GM21423 (cell line): ENCODE measurements around the gene CABLES2.

ENCODE experiments used
- ATAC-seq: cut with Tn5 transposase; IDR thresholded peaks from one replicate; pipeline ENCODE4 v1.9.1; 2021; ENCODE audit warnings: mild to moderate bottlenecking, moderate library complexity; ENCODE audit not compliant: unreplicated experiment

CABLES2 gene

DNA sequence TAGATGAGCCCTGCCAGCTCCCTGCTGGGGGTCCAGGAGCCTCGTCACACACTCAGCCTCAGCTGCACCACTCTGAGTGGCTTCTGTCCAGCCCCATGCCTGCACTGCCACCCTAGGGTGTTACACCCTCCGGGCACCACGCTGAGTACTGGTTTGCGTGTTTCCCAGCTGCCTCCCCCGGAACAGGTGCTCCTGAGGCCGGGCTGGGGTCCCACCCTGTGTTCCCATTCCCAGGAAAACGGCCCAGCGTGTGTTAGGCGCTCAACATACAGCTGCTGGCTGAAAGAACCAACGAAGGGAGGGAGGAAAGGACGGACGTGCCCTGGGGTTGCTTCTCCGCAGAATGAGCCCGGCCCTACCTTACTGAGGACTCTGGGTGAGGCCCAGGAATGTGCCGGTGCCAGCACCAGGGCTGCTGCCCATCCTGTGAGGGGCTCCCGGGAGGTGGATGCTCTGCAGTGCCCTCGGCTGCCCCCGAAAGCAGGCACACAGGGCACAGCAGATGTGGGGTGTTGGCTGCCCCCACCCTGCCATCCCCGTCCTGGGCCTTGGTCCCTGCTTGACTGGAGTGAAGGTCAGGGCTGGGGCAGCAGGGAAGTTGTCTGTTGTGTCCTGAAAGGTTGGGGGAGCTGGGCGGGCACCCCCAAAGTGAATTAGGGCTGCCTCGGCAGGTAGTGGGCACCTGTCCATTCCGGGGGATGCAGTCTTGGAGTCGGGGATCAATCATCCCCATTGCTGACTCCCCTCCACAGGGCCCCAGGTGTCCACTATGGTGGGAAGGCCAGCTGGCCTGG is 56.3 kb downstream of the CABLES2 start:
- ATAC-seq = no peak

DNA sequence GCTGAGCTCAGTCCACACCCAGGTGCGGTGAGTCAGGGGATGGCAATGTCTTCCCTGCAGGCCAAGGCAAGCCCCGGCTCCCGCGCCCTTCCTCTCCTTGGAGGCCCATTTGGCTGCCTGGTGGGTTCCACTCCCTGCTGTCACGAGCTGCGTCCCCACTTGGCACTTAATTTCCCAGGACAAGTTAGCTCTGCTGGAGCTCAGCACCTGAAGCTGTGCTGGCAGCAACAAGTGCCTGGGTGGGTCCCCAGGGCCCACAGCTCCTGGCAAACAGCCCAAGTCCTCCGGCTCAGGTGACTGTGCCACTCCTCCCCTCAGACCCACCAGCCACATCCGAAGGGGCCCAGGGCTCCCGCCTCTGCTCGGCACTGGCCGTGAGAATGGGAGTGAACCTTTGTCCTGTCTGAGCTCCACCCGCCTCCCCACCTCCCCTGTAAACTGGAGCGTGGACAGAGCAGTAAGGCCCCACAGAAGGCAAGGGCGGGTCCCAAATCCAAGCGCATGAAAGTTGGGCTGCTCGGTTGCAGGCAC is 56.9 kb downstream of the CABLES2 start:
- ATAC-seq = no peak

DNA sequence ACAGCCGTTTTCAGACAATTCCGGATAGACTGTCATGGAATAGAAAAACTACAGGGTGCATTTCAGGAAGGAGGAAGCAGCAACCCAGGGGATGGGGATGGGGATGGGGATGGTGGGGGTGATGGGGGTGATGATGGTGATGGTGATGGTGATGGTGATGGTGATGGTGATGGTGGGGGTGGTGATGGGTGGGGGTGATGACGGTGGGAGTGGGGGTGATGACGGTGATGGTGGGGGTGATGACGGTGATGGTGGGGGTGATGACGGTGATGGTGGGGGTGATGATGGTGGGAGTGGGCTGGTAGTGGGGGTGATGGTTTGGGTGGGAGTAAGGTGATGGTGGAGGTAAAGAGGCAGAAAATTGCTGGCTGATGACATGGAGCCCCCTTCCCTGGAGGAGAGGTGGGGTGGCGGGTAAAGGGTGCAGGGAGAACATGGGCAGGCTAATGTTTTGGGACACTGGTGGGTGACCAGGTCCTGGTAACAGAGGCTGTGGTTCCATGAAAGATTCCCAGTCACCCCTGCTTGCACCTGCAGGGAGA is 57.5 kb downstream of the CABLES2 start:
- no peak for ATAC-seq

DNA sequence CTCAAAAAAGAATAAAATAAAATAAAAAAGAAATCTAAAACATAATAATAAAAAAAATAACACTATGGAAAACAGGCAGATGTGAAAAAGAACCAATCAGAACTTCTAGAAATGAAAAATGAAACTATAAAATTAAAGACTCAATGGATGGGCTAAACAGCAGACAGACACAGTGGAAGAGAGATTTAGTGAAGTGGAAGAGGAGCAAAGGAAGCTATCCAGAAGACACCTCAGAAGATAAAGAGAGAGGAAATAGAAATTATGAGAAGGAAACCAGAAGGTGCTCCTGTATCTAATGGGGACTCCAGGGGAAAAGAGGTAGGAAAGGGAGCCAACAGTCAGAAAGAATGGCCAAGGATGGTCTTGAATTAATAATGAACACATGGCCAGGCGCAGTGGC is 58.5 kb downstream of the CABLES2 start:
- no peak for ATAC-seq

DNA sequence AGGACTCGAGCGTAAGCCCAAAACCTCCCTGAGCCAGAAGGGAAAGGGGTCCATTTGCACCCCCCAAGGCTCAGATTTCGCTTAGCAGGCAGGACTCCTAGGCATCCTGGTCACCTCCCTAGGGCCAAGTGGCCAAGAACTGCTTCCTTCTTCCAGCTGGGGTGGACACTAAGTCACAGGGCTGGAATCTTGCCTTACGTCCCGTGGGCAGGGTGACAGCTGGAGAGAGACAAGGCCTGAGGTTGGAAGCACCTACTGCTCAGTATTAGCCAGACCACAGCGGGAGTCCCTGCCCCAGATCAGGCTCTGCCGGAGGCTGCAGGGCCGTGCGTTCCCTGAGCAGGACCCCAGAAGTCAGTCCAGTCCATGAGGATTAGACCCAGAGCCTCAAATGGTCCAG is 59.6 kb downstream of the CABLES2 start:
- ATAC-seq = no peak

DNA sequence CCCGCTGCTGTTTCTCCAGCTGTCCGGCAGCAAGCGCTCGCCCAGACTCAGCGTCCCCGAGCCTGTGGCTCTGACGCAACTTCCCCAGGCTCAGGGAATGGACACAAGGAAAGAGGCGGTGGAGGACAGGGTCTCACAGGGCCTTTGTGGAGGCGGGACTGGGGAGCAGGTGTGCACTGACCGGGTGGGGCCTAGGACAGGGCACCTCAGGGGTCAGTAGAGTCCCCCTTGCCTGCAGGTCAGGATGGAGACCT is 60.0 kb downstream of the CABLES2 start:
- ATAC-seq = no peak

DNA sequence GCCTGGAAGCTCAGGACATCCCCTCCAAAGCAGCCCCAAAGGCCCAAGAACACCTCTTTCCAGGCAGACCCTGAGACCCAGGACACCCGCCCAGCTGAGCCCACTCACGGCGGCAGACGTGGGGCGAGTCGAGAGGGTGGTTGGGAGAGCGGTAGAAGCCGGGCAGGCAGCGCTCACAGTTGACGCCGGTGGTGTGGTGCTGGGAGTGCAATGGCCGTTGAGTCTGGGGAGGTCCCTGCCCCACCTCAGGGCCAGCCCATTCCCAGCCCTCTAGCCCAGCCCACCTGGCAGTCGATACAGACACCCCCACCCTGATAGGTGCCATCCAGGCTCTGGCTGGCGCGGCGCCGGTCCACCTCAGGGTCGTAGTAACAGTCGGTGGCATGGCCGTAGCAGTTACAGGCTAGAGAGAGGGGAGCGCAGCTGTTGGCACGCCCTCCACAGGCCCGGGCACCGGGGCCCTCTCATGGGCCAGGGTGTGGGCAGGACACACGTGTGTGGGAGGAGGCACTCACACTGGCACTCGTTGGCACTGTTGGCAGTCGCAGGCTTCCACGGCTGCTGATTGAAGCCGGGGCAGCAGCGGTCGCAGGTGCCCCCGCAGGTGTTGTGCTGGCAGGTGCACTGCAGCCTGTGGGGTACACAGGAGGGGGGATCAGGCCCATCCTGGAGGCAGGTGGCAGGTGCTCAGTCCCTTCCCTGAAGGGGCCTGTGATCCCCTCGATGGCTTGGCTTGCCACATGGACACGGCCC is 60.5 kb downstream of the CABLES2 start:
- no peak for ATAC-seq

DNA sequence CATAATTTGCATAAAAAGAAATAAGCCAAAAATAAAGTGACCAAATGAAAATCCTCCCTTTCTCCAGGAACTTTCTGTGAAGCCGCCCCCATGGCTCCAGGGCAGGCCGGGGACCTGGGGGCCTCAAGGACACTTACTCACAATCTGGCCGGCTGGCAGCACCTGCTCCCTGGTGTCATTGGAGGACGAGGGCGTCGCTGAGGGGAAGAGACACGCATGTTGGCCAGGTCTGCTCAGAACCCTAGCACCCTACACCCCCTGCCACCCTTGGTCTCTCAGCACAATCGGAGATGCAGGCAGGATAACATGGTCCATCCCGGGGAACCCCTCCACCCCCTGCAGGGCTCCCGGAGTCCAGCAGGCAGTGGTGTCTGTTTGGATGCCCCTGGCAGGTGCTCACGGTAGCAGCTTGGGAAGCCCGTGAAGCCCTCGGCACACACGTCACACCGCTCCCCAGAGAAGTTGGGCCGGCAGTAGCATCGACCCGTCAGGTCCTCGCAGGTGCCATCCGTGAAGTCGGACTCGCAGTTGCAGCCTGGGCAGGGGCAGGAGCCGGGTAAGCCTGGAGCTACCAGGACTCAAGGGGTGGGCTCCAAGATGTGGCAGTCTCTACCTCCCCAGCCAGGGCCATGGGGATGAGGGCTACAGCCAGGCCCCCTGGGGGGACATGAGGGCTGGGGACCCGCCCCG is 61.3 kb downstream of the CABLES2 start:
- ATAC-seq = no peak

DNA sequence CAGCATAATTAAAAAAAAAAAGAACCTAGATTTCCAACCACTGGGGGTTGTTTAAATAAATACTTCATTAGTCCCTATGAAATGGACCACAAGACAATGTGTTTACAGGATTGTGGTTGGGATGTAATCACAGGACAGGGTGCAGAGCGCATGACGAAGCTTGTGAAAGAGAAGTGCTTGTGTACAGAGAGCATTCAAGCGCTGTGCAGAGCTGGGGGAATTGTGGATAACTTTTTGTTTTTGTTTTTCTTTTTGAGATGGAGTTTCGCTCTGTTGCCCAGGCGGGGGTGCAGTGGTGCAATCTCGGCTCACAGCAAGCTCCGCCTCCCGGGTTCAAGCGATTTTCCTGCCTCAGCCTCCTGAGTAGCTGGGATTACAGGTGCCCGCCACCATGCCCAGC is 62.3 kb downstream of the CABLES2 start:
- ATAC-seq = no peak

DNA sequence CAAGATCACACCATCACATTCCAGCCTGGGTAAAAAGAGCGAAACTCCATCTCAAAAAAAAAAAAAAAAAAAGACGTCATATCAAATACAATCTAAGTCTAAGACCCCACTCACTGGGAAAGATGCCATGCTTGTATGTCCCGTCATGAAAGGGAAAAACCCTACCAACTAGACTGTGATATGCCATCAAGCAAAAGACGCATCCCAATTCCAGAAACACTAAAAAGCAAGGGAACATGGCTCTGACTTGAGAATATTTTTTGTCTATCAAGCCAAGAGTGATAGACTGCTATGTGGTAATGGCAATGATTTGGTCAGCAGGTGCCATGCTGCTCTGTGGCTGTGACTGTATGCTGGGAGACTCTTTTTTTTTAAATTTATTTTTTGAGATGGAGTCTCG is 63.0 kb downstream of the CABLES2 start:
- ATAC-seq = no peak

DNA sequence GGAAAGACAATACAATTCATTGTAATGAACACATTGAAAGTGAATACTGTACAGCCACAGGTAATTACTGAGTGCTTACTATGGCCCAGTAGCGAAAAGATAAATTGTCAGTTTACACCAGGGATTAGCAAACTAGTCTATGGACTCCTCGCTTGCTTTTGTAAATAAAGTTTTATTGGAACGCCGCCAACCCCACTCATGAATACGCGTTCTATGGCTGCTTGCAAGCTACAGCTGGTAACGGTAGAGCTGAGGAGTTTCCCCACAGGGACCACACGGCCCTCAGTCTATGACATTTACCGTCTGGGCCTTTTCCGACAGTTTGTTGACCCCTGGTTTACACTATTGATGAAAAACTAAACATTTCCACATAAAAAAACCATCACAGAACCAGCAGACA is 64.2 kb downstream of the CABLES2 start:
- no peak for ATAC-seq

DNA sequence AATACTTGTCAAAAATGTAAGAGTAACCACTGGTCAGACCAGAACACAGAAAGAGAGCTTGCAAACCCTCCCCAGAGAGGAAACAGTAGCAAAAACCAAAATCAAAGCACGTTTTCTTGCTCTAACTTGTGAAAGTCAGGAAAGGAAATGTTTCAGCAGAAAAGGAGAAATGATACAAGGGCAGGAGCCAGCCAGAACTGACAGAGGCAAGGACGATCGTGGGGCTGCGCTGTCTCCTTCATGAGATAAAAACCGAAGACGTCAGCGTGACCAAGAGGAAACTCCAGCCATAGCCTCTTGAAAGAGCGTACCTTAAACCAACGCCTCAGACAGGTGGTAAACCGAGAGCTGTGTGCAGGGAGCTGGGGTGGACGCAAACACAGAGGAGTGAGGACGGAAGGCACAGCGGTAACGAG is 67.4 kb downstream of the CABLES2 start:
- ATAC-seq = peak; percentile 71
